K562 (cell line): ENCODE measurements around the gene NACC1. TPM values are rescaled to one million over a fixed set of nuclear protein-coding genes. Genes with fewer than 3 reads are reported as not detected.

Experiments used
- CBFB ChIP-seq: sonication (generic); formaldehyde crosslinking; IDR thresholded peaks from 2 replicates; pipeline ENCODE4 v1.4.0; 2020; ENCODE audit warnings: mild to moderate bottlenecking, missing genetic modification reagents
- CSDE1 ChIP-seq, 2 experiments: fragments of 450-650 bp; IDR thresholded peaks; 2 replicates each; pipeline ENCODE4 v1.6.1; 2016; ENCODE audit warnings: mild to moderate bottlenecking in 1 of 2
- EGR1 ChIP-seq: fragments of 450-650 bp; conservative IDR thresholded peaks from 2 replicates; pipeline ENCODE4 v1.6.1; 2017; ENCODE audit warnings: mild to moderate bottlenecking
- KAT7 ChIP-seq: sonication (generic); formaldehyde crosslinking; IDR thresholded peaks from 2 replicates; pipeline ENCODE4 v1.8.0; 2022; ENCODE audit warnings: missing genetic modification reagents, mild to moderate bottlenecking, borderline replicate concordance
- MXI1 ChIP-seq: IDR thresholded peaks from 2 replicates; pipeline ENCODE4 v1.6.1; 2011; ENCODE audit warnings: low read depth, mild to moderate bottlenecking, improper control_type of control experiment, low read length
- MYBL2 ChIP-seq, 2 experiments: fragments of 450-650 bp in 1 of 2; sonication (generic) in 1 of 2; formaldehyde crosslinking in 1 of 2; IDR thresholded peaks; 2 replicates each; pipeline versions ENCODE4 v1.6.1 to v1.8.1; 2017 to 2022; ENCODE audit warnings: borderline replicate concordance in 1 of 2, inconsistent platforms in 1 of 2, low read depth in 1 of 2, mild to moderate bottlenecking in 1 of 2, missing genetic modification reagents in 1 of 2, moderate library complexity in 1 of 2
- NR3C1 ChIP-seq: sonication (generic); formaldehyde crosslinking; IDR thresholded peaks from 2 replicates; pipeline ENCODE4 v1.8.1; 2022; ENCODE audit warnings: missing genetic modification reagents
- SNIP1 ChIP-seq: fragments of 450-650 bp; IDR thresholded peaks from 2 replicates; pipeline ENCODE4 v1.7.1; 2017; ENCODE audit warnings: low read depth, mild to moderate bottlenecking
- TEAD1 ChIP-seq, 2 experiments: fragments of 450-650 bp in 1 of 2; sonication (generic) in 1 of 2; formaldehyde crosslinking; IDR thresholded peaks; 2 replicates each; pipeline versions ENCODE4 v1.4.0 to v1.8.0; 2020 to 2022; ENCODE audit warnings: mild to moderate bottlenecking in 2 of 2, missing genetic modification reagents in 1 of 2
- ZNF347 ChIP-seq: fragments of 450-650 bp; formaldehyde crosslinking; IDR thresholded peaks from 2 replicates; pipeline ENCODE4 v1.4.0; 2020; ENCODE audit warnings: low read depth, mild to moderate bottlenecking, moderate library complexity
- ZNF431 ChIP-seq: sonication (generic); formaldehyde crosslinking; IDR thresholded peaks from 2 replicates; pipeline ENCODE4 v1.8.0; 2022; ENCODE audit warnings: mild to moderate bottlenecking, missing genetic modification reagents
- polyA plus RNA-seq, 8 experiments: library from polyadenylated mRNA; depleted of rRNA in 4 of 8; stranded (reverse) in 5 of 8; unstranded in 3 of 8; fragments of >200 nt; fragmentation: Nextera tagmentation in 2 of 8; fragmentation: Illumina TruSeq in 1 of 8; extraction: Ambion mirVana in 2 of 8; extraction: Trizol in 1 of 8; gene quantifications; 2 replicates each; pipeline versions ENCODE4 v1.2.1 to v1.2.3, GENCODE V29; 2011 to 2014; ENCODE audit warnings: inconsistent platforms in 1 of 8, missing spikeins in 1 of 8
- total RNA-seq, 7 experiments: library from RNA; depleted of rRNA in 6 of 7; stranded (reverse); fragments of >200 nt in 6 of 7; fragmentation: Illumina TruSeq in 2 of 7; extraction: Trizol in 2 of 7; gene quantifications; 2 replicates each; pipeline versions ENCODE4 v1.2.1 to v1.2.3, GENCODE V29; 2011 to 2021; ENCODE audit warnings: low replicate concordance in 1 of 7
- TF ChIP-seq, protein P1 (sequence below): sonication (generic); formaldehyde crosslinking; IDR thresholded peaks from 2 replicates; pipeline ENCODE4 v1.8.1; 2023; ENCODE audit warnings: mild to moderate bottlenecking, missing genetic modification reagents
- TF ChIP-seq, protein P2 (sequence below): fragments of 250-450 bp; sonication (Bioruptor Pico); IDR thresholded peaks from 2 replicates; pipeline ENCODE4 v1.4.0; 2020; ENCODE audit warnings: mild to moderate bottlenecking, moderate library complexity
- TF ChIP-seq, protein P3 (sequence below): sonication (generic); formaldehyde crosslinking; IDR thresholded peaks from 2 replicates; pipeline ENCODE4 v1.8.0; 2022; ENCODE audit warnings: mild to moderate bottlenecking, missing genetic modification reagents
- TF ChIP-seq, protein P4 (sequence below): sonication (generic); formaldehyde crosslinking; IDR thresholded peaks from 2 replicates; pipeline ENCODE4 v1.4.0; 2020; ENCODE audit warnings: mild to moderate bottlenecking, missing genetic modification reagents

NACC1 gene
- total and polyA plus RNA-seq, 9 of the 15 experiments (the other 6 are each of a cell fraction or from before 2014, with no cell fraction given), result 0.04 to 96.6 (median 25.8) TPM

DNA sequence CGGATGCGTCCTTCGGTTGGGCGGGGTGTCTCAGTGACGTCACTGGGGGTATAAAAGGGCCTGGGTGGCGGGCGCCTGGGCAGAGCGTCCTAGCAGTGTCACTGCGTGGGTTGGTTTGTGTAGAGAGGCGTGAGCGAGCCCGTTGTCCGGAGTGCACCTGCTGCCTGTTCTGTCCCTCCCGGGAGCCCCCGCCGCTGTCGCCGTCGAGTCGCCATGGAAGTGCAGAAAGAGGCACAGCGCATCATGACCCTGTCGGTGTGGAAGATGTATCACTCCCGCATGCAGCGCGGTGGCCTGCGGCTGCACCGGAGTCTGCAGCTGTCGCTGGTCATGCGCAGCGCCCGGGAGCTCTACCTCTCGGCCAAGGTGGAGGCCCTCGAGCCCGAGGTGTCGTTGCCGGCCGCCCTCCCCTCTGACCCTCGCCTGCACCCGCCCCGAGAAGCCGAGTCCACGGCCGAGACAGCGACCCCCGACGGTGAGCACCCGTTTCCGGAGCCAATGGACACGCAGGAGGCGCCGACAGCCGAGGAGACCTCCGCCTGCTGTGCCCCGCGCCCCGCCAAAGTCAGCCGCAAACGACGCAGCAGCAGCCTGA is 35.0 kb downstream of the NACC1 start (continued):
- TF ChIP-seq, protein P1, sequence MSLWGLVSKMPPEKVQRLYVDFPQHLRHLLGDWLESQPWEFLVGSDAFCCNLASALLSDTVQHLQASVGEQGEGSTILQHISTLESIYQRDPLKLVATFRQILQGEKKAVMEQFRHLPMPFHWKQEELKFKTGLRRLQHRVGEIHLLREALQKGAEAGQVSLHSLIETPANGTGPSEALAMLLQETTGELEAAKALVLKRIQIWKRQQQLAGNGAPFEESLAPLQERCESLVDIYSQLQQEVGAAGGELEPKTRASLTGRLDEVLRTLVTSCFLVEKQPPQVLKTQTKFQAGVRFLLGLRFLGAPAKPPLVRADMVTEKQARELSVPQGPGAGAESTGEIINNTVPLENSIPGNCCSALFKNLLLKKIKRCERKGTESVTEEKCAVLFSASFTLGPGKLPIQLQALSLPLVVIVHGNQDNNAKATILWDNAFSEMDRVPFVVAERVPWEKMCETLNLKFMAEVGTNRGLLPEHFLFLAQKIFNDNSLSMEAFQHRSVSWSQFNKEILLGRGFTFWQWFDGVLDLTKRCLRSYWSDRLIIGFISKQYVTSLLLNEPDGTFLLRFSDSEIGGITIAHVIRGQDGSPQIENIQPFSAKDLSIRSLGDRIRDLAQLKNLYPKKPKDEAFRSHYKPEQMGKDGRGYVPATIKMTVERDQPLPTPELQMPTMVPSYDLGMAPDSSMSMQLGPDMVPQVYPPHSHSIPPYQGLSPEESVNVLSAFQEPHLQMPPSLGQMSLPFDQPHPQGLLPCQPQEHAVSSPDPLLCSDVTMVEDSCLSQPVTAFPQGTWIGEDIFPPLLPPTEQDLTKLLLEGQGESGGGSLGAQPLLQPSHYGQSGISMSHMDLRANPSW (CRISPR knock-in tag), result peak; percentile 87; the same call in 1 of the 2 replicates
- TF ChIP-seq, protein P2, sequence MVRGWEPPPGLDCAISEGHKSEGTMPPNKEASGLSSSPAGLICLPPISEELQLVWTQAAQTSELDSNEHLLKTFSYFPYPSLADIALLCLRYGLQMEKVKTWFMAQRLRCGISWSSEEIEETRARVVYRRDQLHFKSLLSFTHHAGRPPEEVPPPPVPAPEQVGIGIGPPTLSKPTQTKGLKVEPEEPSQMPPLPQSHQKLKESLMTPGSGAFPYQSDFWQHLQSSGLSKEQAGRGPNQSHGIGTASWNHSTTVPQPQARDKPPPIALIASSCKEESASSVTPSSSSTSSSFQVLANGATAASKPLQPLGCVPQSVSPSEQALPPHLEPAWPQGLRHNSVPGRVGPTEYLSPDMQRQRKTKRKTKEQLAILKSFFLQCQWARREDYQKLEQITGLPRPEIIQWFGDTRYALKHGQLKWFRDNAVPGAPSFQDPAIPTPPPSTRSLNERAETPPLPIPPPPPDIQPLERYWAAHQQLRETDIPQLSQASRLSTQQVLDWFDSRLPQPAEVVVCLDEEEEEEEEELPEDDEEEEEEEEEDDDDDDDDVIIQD, result no peak
- TF ChIP-seq MXI1, result peak; percentile 84
- 0 out of 2 replicates have a peak, but pooled peaks have one; percentile 72 for TF ChIP-seq ZNF431 (CRISPR knock-in tag)
- TF ChIP-seq, protein P3, sequence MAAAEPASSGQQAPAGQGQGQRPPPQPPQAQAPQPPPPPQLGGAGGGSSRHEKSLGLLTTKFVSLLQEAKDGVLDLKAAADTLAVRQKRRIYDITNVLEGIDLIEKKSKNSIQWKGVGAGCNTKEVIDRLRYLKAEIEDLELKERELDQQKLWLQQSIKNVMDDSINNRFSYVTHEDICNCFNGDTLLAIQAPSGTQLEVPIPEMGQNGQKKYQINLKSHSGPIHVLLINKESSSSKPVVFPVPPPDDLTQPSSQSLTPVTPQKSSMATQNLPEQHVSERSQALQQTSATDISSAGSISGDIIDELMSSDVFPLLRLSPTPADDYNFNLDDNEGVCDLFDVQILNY (CRISPR knock-in tag), result peak; percentile 82; the same call in 1 of the 2 replicates
- no peak; the same call in 1 of the 2 replicates for TF ChIP-seq NR3C1
- no peak for TF ChIP-seq ZNF347 (CRISPR knock-in tag)
- TF ChIP-seq TEAD1 (CRISPR knock-in tag; IDR thresholded peaks at IDR 0.05), result peak in 1 of 2 experiments; percentile 34; a peak in 1 of 4 replicates
- 0 out of 2 replicates have a peak, but pooled peaks have one; percentile 25 for TF ChIP-seq CBFB
- no peak for TF ChIP-seq SNIP1
- peak in 1 of 2 experiments; percentile 88; a peak in 2 of 4 replicates for TF ChIP-seq CSDE1 (IDR thresholded peaks at IDR 0.05)
- peak; percentile 89 for TF ChIP-seq EGR1
- TF ChIP-seq MYBL2 (IDR thresholded peaks at IDR 0.05; ENCODE audit: low read depth), result no peak
- no peak for TF ChIP-seq MYBL2 (CRISPR knock-in tag; IDR thresholded peaks at IDR 0.05; ENCODE audit: borderline replicate concordance)
- no peak for TF ChIP-seq KAT7 (CRISPR knock-in tag)
- TF ChIP-seq, protein P4, sequence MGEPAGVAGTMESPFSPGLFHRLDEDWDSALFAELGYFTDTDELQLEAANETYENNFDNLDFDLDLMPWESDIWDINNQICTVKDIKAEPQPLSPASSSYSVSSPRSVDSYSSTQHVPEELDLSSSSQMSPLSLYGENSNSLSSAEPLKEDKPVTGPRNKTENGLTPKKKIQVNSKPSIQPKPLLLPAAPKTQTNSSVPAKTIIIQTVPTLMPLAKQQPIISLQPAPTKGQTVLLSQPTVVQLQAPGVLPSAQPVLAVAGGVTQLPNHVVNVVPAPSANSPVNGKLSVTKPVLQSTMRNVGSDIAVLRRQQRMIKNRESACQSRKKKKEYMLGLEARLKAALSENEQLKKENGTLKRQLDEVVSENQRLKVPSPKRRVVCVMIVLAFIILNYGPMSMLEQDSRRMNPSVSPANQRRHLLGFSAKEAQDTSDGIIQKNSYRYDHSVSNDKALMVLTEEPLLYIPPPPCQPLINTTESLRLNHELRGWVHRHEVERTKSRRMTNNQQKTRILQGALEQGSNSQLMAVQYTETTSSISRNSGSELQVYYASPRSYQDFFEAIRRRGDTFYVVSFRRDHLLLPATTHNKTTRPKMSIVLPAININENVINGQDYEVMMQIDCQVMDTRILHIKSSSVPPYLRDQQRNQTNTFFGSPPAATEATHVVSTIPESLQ (CRISPR knock-in tag), result no peak; the same call in 1 of the 2 replicates
